Renal cortical epithelial cell (primary cell): ENCODE measurements around the gene LDB3. TPM values are rescaled to one million over a fixed set of nuclear protein-coding genes. Genes with fewer than 3 reads are reported as not detected.

Experiments used
- DNase-seq: peaks from one replicate; pipeline ENCODE4 v3.0.0-alpha.2; 2011; ENCODE audit warnings: low read depth
- total RNA-seq: library from RNA; depleted of rRNA; stranded (reverse); fragments of >200 nt; gene quantifications from 2 replicates; pipeline ENCODE4 v1.2.3, GENCODE V29; 2014

Gene LDB3
- total RNA-seq, 1 donor from 2014 or later = 0.05 TPM

DNA sequence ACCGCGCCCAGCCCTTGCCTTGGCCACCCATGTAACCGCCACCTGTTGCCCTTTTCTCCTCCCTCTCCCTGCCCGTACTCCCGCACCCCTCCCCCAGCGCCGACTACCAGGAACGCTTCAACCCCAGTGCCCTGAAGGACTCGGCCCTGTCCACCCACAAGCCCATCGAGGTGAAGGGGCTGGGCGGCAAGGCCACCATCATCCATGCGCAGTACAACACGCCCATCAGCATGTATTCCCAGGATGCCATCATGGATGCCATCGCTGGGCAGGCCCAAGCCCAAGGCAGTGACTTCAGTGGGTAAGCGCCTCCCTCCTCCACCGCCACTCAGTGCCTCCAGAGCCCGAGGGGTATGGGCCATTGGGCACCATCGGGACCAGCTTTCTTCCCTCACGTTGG lies 18.7 kb downstream of the LDB3 start:
- DNase-seq = no peak

DNA sequence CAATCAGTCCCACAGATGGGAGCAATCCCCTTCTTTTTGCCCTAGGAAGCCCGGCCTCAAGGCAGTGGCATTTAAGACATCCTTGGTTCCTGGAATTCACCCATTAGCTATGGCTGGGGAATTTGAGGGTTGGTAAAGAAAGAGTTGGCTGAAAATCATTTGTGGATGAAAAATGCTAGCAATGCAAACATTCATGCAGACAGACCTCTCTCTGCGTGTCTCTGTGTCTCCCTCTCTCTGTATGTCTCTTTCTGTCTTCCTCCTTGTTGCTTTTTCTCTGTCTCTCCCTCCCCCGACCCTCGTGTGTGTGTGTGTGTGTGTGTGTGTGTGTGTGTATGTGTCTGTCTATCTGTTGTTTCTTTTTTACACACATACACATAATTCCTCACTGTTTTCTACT lies 19.4 kb downstream of the LDB3 start:
- DNase-seq = peak; percentile 48

DNA sequence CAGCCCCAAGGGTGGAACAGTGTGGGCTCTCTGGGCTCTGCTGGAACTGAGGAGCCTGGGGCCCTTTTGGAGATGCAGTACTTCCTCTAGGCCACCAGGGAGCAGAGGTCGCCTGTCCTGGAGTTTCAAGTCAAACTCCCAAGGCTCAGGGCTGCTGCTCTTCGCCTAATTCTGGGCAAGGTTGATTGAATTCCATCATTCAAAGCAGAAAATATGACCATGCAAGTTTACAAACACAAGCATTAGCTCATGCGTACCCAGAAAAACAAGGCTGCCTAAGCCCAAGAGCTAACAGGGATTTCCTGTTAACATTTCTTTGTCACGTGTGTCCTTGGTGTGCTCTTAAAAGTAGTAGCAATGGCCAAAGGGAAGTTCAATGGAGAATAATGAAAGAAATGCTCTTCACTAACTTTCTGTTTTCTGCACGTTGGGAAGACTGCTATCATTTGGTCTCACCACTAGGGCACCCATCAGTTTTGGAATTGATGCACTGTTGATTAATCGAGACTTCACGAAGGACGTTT lies 20.1 kb downstream of the LDB3 start:
- peak; percentile 52 for DNase-seq

DNA sequence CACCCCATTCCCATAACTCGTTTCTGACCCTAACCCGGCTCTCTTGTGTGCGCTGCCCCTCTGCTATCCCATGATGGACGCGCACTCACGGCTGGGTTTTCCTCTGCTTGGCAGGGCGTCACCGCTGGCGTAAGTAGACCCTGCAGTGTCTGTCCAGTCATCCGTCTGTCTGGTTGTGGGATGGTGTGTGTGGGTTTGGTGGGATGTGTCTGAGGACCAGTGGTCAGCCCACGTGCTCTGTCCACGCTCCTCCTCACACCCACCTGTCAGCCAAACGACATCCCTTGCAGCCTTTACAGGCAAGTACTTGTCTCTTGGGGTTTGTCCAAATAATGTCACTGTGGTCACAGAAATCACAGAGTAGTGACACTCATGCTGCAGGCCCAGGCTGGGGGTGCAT lies 20.8 kb downstream of the LDB3 start:
- no peak for DNase-seq

DNA sequence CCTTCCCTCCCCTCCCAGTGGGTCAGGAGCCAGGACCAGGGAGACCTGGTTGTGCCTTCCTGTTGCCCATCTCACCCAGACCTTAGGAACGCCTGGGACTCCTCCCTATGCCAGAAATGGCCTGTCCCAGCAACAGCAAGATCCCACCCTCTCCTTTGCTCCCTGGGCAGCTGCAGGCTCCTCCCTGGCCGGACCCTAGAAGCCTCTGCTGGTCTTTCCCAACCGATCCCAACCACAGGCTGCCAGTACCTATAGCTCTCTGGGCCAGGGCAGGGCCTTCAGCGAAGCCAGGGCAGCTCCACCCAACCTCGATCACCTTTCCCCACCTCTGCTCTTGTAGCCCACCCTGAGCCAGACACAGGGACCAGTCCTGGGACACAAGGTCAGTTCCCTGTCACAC lies 21.9 kb downstream of the LDB3 start:
- DNase-seq = no peak

DNA sequence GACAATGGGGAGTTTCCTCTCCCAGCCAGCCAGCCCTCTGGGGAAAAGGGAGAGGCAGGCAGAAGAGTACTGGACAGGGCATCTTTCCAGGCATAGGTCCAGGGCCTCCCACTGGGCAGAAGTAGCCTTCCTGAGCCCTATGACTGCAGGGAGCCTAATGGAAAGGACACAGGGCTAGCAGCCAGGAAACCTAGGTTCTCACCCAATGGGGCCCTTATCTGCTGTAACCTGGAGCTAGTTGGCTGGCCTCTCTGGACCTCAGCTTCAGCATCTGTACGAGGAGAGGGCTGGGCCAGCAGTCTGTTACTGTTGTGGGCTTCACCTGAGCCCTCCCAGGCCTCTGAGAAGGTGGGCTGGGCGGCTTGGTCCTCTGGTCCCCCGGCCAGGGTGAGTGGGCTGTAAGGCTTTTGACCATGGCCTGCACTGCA lies 22.4 kb downstream of the LDB3 start:
- DNase-seq = no peak

DNA sequence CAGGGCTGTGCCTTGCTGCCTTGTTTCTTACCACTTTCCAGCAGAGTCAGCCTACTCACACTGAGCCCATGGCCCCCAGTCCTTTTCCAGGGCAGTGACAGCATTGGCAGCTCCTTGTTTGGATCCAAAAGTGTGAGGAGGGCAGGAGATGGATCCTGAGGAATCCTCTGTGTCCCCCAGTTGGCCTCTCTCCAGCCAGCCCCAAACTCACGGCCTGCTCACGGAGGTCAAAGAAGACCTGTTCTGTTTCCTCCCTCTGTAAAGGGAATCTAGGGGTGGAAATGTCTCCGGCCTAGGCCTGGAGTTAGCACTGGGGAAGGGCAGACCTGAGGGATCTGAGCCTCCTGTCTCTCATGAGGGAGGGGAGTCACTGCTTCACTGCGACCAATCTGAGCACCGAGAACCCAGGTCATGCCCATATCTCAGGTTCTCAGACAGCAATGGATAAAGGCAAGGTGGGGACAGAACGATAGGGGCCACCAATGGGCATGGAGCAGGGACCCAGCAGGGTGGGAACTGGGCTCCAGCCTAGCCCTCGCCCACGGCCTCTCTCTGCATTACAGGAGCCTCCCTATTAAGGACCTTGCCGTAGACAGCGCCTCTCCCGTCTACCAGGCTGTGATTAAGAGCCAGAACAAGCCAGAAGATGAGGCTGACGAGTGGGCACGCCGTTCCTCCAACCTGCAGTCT lies 23.2 kb downstream of the LDB3 start:
- no peak for DNase-seq

DNA sequence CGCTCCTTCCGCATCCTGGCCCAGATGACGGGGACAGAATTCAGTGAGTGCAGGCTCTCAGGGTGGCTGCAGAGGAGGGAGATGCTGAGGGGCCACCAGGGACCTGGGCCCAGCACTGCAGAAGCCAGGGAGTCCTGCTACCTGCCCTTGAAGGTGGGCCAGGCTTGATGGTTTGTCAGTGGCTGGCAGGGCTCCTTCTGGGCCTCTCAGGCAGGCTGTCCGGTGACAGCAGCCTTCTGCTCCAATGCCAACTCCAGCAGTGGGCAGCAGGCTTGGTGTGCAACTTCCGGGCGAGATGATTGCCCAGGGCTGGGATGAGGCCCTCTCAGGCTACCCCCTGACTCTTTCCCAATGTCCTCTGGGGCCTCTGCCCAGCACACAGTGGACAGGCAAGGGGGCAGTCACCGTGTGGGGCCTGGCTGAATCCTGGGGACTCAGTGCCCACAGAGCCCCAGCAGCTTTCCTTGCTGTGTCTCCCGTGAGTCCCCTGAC lies 23.8 kb downstream of the LDB3 start:
- DNase-seq = no peak

DNA sequence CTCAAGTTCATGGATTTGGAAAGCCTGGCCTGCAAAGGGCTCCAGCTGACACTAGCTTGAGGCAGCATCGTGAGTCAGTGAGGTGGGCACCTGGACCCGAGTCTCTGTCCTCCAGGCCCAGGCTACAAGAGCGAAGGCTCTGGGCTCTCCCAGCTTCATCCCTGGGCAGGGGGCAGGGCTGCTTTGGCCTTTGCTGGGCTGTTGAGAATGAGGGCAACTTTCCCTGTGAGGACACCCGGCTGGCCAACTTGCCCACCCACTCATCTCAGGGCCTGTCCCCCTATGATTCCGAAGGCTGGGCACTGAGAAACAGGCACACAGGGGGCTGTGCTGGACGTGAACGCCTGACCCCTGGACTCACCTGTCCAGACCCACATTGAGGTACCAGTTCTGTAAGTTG lies 24.4 kb downstream of the LDB3 start:
- no peak for DNase-seq

DNA sequence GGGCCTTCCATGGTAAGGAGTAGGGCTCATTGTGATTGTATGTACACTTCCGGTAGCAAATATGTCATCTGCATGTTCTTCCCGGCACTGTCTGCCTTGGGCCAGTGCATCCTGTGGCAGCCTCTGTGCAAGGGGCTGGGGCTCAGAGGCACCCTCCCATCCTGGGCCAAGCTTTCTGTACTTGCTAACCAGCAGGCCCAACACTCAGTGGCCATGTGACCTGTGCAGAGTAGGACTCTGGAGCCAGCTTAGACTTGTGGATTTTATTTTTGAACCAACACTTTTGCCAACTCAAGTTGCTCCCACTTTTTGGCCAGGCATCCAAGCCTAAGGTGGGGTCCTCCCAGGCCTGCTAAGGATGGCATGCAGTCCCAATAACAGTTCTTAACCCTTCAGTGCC lies 25.0 kb downstream of the LDB3 start:
- DNase-seq = no peak

DNA sequence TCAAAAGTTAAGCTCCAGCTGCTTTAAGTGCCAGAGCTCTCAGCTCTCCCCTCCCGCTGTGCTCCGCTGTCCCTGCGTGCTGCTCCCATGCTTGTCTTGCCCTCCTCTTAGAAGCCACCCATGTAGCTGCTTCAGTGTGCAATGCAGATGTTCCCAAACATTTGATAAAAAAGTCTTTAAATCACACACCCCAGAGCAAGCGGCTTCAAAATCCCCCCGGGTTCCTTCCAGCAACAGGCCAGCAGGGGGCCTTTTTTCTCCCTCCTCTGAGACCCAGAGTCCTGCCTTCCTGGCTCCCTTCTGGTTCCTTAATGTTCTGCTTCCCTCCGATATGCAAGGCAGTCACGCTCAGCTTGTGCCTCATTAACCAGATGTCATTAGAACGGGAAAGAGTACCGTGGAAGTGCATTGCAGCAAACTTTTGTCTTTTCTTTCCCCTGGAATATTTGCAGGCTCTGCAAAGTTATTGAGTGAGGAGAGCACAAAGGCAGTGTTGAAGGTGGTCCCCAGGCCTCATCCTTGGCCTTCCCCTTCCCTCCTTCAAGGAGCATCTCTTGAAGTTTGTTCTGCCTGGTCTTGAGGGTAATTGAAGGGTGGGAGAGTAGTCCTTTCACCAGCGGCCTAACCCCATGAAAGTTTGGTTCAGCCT lies 25.5 kb downstream of the LDB3 start:
- peak; percentile 69 for DNase-seq

DNA sequence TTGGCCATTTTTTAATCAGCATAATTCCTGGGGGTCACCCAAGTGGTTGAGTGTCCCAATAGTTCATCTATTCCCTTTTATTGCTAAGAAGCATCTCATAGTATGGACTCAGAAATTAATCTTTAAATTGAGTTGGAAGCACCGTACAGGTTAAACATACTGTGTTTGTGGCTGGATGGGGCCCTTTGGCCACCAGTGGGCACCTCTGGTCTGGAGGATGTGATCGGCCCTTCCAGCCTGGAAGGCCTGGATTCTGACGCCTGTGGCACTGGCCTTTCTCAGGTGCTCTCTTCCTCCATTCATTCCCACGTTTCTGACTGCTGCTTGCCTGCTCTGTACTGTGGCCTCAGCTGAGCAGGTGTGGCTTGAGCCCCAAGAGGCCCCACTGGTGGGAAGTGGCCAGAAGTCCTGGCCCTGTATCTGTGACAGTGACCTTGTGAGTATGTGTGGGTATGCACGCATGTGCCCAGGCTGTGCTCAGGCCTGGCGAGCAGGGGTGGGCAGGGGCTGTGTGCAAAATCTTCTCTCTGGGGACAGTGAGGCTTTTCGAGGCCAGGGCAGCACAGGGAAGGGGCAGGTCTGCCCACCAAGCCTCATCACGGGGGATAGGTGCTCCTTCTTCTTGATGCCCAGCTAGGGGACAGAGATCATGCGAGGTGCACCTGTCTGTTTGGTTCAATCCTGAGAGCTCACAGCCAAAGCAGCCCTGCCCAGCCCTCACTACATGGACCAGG lies 30.1 kb downstream of the LDB3 start:
- no peak for DNase-seq

DNA sequence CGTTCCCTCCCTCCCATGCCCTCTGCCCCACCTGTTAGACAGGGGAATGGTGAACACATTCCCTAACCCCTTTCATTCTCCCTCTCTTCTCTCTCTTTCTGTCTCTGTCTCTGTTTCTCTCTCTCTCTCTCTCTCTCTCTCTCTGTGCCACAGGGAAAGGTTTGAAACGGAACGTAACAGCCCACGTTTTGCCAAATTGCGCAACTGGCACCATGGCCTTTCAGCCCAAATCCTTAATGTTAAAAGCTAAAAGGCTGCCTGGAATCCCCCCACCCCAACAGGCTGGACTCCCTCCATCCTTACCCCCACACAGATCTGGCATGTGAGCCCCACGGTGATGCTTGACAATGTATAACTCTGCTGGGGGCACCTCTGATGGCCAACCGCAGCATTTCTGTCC lies 30.8 kb downstream of the LDB3 start:
- DNase-seq = no peak

DNA sequence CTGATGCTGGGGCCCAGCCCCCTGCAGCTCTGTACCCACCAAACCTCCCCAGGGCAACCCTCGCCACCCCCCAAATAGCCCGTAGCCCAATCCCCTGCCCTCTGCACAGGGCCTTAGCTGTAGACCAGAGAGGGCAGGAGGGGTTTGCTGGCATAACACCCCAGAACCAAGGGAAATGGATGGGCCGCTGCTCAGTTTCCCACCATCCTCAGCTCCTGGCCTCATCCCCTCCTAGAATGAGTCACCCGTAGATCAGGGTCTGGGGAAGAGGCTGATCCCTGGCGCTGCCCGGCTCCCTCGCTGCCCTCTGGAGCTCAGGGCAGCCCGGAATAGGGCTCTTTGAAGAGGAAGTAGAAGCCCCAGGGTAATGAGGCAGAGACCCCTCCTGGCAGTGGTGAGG lies 31.2 kb downstream of the LDB3 start:
- no peak for DNase-seq

DNA sequence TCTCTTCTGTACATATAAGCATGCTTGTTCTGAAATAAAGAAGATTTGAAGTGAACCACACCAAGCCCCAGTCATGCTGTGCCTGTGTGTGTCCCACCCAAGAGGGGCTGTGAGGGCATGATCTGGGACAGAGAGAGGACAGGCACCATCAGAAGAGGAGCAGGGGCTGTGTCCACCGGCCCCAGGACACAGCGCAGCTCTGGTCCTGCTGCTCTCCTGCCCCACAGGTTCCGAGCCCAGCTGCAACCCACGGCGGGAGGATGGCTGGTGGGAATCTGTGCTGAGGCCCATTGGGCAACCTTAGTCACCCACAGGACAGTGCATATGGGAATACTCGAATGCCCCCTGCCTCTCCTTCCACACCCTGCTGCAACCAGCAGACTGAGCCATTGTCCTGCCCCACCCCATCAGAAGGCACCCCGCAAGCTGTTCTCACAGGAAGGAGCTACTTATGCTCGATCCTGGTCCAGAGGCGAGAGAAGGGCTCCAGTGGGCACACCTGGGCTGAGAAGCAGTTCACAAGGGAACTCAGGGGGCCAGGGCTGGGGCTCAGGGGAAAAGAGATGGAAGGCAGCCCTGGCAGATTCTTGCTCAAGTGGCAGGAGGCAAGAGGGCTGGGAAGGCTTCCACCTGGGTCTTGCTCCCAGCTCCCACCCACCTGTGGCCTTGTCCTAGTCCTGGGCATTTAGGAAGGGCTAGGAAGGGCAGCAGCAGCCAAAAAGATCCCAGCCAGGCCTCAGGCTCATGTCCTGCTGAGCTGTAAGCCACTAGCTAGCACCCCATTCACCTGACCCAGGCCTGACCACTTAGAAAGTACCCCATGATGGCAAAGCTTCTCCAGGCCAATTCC lies 31.9 kb downstream of the LDB3 start:
- no peak for DNase-seq

DNA sequence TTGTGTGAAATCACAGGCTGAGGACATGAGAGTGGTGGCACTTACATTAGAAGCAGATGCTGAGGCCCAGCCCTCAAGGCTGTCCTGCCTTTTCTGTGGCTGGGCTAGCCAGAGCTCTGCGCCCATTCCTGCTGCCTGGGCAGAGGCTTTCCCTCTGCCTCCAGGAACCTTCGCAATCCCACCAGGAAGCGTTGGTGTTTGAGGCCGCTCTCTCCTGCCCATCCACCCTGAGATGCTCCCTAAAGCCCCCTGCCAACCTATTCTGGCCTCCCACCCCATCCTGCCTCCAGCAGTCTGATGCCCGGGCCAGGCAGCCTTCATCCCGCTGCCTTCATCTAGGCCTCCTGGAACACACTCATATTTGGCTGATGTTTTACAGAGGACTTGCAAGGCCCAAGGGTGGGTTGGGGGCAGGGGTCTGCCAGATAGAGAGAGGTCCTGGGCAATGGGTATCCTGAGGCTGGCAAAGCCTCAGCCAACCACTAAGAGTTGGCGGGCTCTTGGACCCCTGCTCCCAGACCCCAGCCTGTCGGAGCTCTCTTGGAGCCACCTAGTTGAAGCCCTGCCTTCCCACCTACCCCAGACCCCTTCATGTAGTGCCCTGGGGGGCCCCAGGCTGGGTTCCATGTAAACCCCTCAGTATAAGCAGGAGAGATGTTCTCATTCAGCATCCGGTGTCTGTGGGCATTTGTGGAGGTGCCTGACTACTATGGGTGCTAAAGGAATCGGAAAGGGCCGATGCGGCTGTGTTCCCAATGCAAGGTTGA lies 32.7 kb downstream of the LDB3 start:
- no peak for DNase-seq

DNA sequence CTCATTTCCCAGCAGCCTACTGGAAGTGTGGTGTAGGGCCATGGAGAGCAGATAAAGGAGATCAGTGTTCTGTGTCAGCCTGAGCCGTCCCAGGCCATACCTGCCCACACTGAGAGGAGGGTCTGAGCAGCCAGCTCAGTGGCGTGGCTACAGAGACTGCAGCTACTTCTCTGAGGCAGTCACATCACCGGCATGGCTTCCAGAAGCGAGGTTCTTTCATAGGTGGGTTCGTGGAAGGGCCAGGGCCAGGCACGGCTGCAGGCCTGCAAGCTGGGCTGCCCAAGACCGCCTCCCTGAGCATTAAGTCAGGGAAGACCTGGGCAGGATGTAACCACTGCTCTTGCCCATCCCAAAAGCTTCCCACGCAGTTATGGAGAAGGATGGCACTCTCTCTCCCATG lies 34.9 kb downstream of the LDB3 start:
- DNase-seq = no peak

DNA sequence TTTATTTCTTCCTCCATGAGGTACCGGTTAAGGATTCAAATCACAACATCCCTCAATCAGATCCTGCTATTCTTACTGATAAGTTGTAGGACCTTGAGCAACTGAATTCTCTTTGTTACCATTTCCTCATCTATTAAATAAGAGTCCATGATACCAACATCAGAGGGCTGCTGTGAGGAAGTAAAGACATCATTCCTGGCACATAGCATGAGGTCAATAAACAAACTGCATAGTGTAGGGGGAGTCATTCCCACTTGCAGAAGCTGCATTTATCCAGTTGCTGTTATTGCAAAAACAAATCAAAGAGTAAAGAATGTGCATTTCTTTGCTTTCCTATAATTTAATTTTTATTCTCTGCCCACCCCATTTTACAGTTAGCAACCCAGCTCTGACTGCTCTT lies 36.8 kb downstream of the LDB3 start:
- DNase-seq = no peak

DNA sequence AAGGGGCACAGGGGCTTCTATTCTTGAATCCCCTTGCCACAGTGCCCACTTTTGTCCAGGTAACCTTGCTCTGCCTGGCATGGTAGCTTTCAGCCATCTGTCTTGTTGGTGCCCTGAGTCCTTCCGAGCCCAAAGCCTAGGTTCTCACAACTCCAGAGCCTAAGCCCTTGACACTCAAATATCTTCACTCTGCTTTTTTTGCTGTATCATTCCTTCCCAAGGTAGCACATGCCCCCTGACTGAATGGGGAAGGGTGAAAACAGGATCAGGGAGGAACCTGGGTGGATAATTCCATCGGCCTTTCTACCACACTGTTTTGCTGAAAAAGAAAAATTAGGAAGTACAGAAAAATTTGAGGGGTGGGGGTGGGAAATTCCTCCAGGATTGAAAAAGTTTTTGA lies 37.6 kb downstream of the LDB3 start:
- DNase-seq = no peak

DNA sequence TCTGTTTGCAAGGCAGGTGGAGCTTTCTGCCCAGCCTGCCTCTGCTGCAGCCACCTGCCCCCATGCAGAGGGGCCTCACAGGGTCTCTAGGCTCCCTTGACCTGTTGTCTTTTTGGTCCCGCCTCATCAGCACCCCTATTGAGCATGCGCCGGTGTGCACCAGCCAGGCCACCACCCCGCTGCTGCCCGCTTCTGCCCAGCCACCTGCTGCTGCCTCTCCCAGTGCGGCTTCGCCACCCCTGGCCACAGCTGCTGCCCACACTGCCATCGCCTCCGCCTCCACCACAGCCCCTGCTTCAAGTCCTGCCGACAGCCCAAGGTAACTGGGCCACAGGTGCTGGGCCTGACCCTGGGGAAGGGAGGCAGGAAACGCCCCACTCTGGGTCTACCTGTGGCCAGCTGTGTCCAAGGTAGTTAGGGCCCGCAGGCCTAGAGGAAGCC lies 38.1 kb downstream of the LDB3 start:
- DNase-seq = no peak

DNA sequence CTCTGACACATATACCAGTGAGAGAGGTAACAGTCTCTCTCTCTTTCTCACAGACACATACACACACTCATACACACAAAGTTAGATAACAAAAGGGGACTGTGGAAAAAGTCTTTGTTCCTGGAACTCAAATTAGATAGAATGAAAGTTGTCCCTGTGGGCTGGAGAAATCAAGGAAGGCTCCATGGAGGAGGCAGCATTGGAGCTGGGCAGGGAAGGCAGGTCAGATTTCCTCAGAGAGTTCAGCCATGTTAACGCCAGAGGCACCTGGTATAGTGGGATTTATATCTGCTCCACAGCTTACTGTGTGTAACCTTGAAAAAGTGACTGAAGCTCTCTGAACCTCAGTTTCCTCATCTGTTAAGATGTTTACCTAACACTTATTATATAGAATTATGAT lies 38.7 kb downstream of the LDB3 start:
- no peak for DNase-seq
